22Rv1 (cell line): ENCODE measurements around the gene TMEM247.

Experiments used
- CTCF ChIP-seq: fragments of 450-650 bp; IDR thresholded peaks from 2 replicates; pipeline ENCODE4 v1.5.1; 2017; ENCODE audit warnings: mild to moderate bottlenecking
- ZFX ChIP-seq: fragments of 450-650 bp; IDR thresholded peaks from 2 replicates; pipeline ENCODE4 v1.6.1; 2017; ENCODE audit warnings: antibody characterized with exemption, borderline replicate concordance

- no peak for TF ChIP-seq CTCF
- no peak for TF ChIP-seq ZFX
These were observed at the start of gene TMEM247 for GRCh38 chr2:46479265-46479664.
